IMR-90 (cell line): Measurements from ENCODE around the gene SCARB1. TPM values are rescaled to one million over a fixed set of nuclear protein-coding genes. Genes with fewer than 3 reads are reported as not detected.

Source experiments
- ATAC-seq: fragments of 200-7000 bp; cut with Tn5 transposase; 2 replicates; pipeline ENCODE4 v1.9.1; 2020; ENCODE audit warnings: low read depth, mild to moderate bottlenecking, moderate library complexity
- BruUV-seq: library from RNA; stranded (reverse); fragments of 400-500 nt; replicated peaks from 2 replicates; lab custom pipeline; 2021; lab: Mats Ljungman, UMichigan
- CTCF ChIA-PET: fragments of 300-600 bp; formaldehyde crosslinking; extraction: SDS; loops from one replicate; lab custom pipeline; 2021; ENCODE audit warnings: antibody characterized with exemption; lab: Yijun Ruan, JAX
- POLR2A ChIA-PET: fragments of 300-600 bp; sonication (Branson Sonifier 250); formaldehyde crosslinking; loops from one replicate; lab custom pipeline; 2022; ENCODE audit warnings: antibody characterized with exemption; ENCODE audit not compliant: unreplicated experiment; lab: Charles Lee
- DNase-seq: peaks from one replicate; pipeline ENCODE4 v3.0.0; 2013
- H2AFZ ChIP-seq: replicated peaks from 2 replicates; pipeline ENCODE3; 2013; ENCODE audit warnings: low read length, mild to moderate bottlenecking; ENCODE audit not compliant: poor library complexity
- H2AK5ac ChIP-seq: 2 replicates; pipeline ENCODE4 v1.6.1; 2013; ENCODE audit warnings: low read depth, low read length, inconsistent platforms
- H2AK9ac ChIP-seq: replicated peaks from 2 replicates; pipeline ENCODE3; 2013; ENCODE audit warnings: mild to moderate bottlenecking, low read depth, low read length, moderate library complexity; ENCODE audit not compliant: poor library complexity
- H2BK120ac ChIP-seq: 2 replicates; pipeline ENCODE4 v1.6.1; 2013; ENCODE audit warnings: low read depth, low read length, inconsistent platforms
- H2BK15ac ChIP-seq: 3 replicates; pipeline ENCODE4 v1.6.1; 2013; ENCODE audit warnings: low read depth, low read length, inconsistent platforms
- H2BK20ac ChIP-seq: 2 replicates; pipeline ENCODE4 v1.6.1; 2013; ENCODE audit warnings: low read depth, mild to moderate bottlenecking, inconsistent platforms, low read length, moderate library complexity
- H2BK5ac ChIP-seq: 2 replicates; pipeline ENCODE4 v1.6.1; 2013; ENCODE audit warnings: mild to moderate bottlenecking, low read depth, low read length, inconsistent platforms; ENCODE audit not compliant: poor library complexity, severe bottlenecking
- H3K14ac ChIP-seq: replicated peaks from 2 replicates; pipeline ENCODE4 v1.6.1; 2013; ENCODE audit warnings: low read depth, low read length, inconsistent platforms
- H3K18ac ChIP-seq: 2 replicates; pipeline ENCODE4 v1.6.1; 2013; ENCODE audit warnings: low read depth, low read length, control low read depth
- H3K23ac ChIP-seq: 2 replicates; pipeline ENCODE4 v1.6.1; 2013; ENCODE audit warnings: low read depth, low read length, inconsistent platforms
- H3K27ac ChIP-seq: 2 replicates; pipeline ENCODE4 v1.5.1; 2013; ENCODE audit warnings: mild to moderate bottlenecking, control low read depth, low read length; ENCODE audit not compliant: insufficient read depth
- H3K27me3 ChIP-seq: 2 replicates; pipeline ENCODE4 v1.6.1; 2013; ENCODE audit warnings: low read length; ENCODE audit not compliant: control insufficient read depth, insufficient read depth
- H3K36me3 ChIP-seq: 2 replicates; pipeline ENCODE4 v1.6.1; 2013; ENCODE audit warnings: low read length, mixed read lengths; ENCODE audit not compliant: control insufficient read depth, insufficient read depth
- H3K4ac ChIP-seq: 2 replicates; pipeline ENCODE4 v1.6.1; 2013; ENCODE audit warnings: low read depth, low read length, inconsistent platforms
- H3K4me1 ChIP-seq: 2 replicates; pipeline ENCODE4 v1.6.1; 2013; ENCODE audit warnings: low read length, mixed read lengths; ENCODE audit not compliant: control insufficient read depth, insufficient read depth
- H3K4me2 ChIP-seq: 2 replicates; pipeline ENCODE4 v1.6.1; 2013; ENCODE audit warnings: low read depth, mild to moderate bottlenecking, control low read depth, low read length, moderate library complexity
- H3K4me3 ChIP-seq: 2 replicates; pipeline ENCODE4 v1.5.1; 2013; ENCODE audit warnings: low read depth, mild to moderate bottlenecking, control low read depth, low read length, moderate library complexity; ENCODE audit not compliant: insufficient read depth
- H3K56ac ChIP-seq: 2 replicates; pipeline ENCODE4 v1.6.1; 2013; ENCODE audit warnings: low read length, inconsistent platforms; ENCODE audit not compliant: insufficient read depth; ENCODE audit errors: extremely low read depth
- H3K79me1 ChIP-seq, 2 experiments: 2 replicates each; pipeline ENCODE4 v1.6.1; 2013; ENCODE audit warnings: low read length in 2 of 2, inconsistent platforms in 1 of 2, low read depth in 1 of 2
- H3K9ac ChIP-seq: 2 replicates; pipeline ENCODE4 v1.6.1; 2013; ENCODE audit warnings: low read depth, low read length, control low read depth
- H3K9me1 ChIP-seq: 2 replicates; pipeline ENCODE4 v1.6.1; 2013; ENCODE audit warnings: low read length, inconsistent platforms; ENCODE audit not compliant: insufficient read depth
- H3K9me3 ChIP-seq: 2 replicates; pipeline ENCODE4 v1.6.1; 2013; ENCODE audit warnings: low read length; ENCODE audit not compliant: control insufficient read depth, insufficient read depth
- H4K20me1 ChIP-seq: 2 replicates; pipeline ENCODE4 v1.6.1; 2013; ENCODE audit warnings: low read length, inconsistent platforms; ENCODE audit not compliant: insufficient read depth
- H4K5ac ChIP-seq: 2 replicates; pipeline ENCODE4 v1.6.1; 2013; ENCODE audit warnings: mild to moderate bottlenecking, low read depth, low read length, control low read depth
- H4K8ac ChIP-seq, 2 experiments: 2 replicates each; pipeline ENCODE4 v1.6.1; 2013; ENCODE audit warnings: low read depth in 2 of 2, low read length in 2 of 2, control low read depth in 1 of 2, inconsistent platforms in 1 of 2
- H4K91ac ChIP-seq: 2 replicates; pipeline ENCODE4 v1.6.1; 2013; ENCODE audit warnings: low read depth, low read length, inconsistent platforms; ENCODE audit not compliant: insufficient read depth
- BHLHE40 ChIP-seq: fragments of 150-350 bp; IDR thresholded peaks from 2 replicates; pipeline ENCODE4 v1.6.1; 2016; ENCODE audit warnings: mild to moderate bottlenecking, low read depth, low read length
- FOS ChIP-seq: fragments of 150-350 bp; IDR thresholded peaks from 2 replicates; pipeline ENCODE4 v1.6.1; 2016; ENCODE audit warnings: low read depth, low read length
- MXI1 ChIP-seq: IDR thresholded peaks from 2 replicates; pipeline ENCODE4 v1.6.1; 2012; ENCODE audit warnings: low read depth, mild to moderate bottlenecking, low read length, moderate library complexity, borderline replicate concordance
- RCOR1 ChIP-seq: IDR thresholded peaks from 2 replicates; pipeline ENCODE4 v1.6.1; 2012; ENCODE audit warnings: mild to moderate bottlenecking, low read length, improper control_type of control experiment; ENCODE audit not compliant: insufficient replicate concordance
- WGBS, 2 experiments: methylation state at CpG; one replicate each; pipeline versions ENCODE4 v1.1.5 to v1.1.7; 2013; ENCODE audit warnings: missing lambda C conversion rate in 2 of 2; ENCODE audit not compliant: insufficient read length in 1 of 2; ENCODE audit errors: extremely low coverage in 2 of 2; 5-methylcytosine and 5-hydroxymethylcytosine counted together
- dilution Hi-C: fragments of 300-500 bp; cut with HindIII; formaldehyde crosslinking; loops from one replicate; pipeline ENCODE4 v1.14.3; 2018; ENCODE audit warnings: low sequenced_read_pairs; ENCODE audit not compliant: unreplicated experiment
- in situ Hi-C: fragments of 300-500 bp; cut with MboI; formaldehyde crosslinking; loops from 3 replicates; pipeline ENCODE4 v1.14.3; 2019; ENCODE audit warnings: low sequenced_read_pairs, inconsistent platforms, mixed read lengths
- intact Hi-C: fragments of 100-400 bp; cut with micrococcal nuclease; formaldehyde crosslinking; loops from 2 replicates; pipeline ENCODE4 v1.10.0; 2022
- polyA plus RNA-seq, 3 experiments: library from polyadenylated mRNA; depleted of rRNA; stranded (reverse); fragments of >200 nt; gene quantifications; 2 replicates each; pipeline ENCODE4 v1.2.3, GENCODE V29; 2012; ENCODE audit warnings: low replicate concordance in 1 of 3
- total RNA-seq: library from RNA; depleted of rRNA; stranded (reverse); fragments of >200 nt; gene quantifications from 2 replicates; pipeline ENCODE4 v1.2.3, GENCODE V29; 2012

The SCARB1 gene
- total and polyA plus RNA-seq, 2 of the 4 experiments (the other 2 are of a cell fraction): 3.0 to 24.8 TPM

- Histone ChIP-seq H2BK120ac (no peak overlapping the region), H3K9ac (no peak overlapping the region), H2AK5ac (no peak overlapping the region), H2BK5ac (no peak overlapping the region), H3K4ac (no peak overlapping the region), H3K27me3 (no peaks in the 10 kb centered on the region), H3K23ac (no peak overlapping the region), H3K27ac (no peak overlapping the region), H4K5ac (no peak overlapping the region), H3K36me3 (no peaks in the 10 kb centered on the region), H3K4me2 (no peak overlapping the region), H3K4me1 (peaks cover 6% of the 10 kb centered on the region), H2BK20ac (no peak overlapping the region), H3K18ac (no peak overlapping the region), H2AK9ac (no peak overlapping the region), H3K14ac (no peak overlapping the region), H3K79me1 (peaks cover 0 to 9% of the 10 kb centered on the region in 2 experiments; a peak in 1 of 4 replicates), H2AFZ (no peak overlapping the region), H3K56ac (no peak overlapping the region), H2BK15ac (no peak overlapping the region), H4K91ac (no peak overlapping the region), H4K20me1 (no peaks in the 10 kb centered on the region), H3K9me1 (peaks cover 10% of the 10 kb centered on the region), H3K9me3 (peaks cover 4% of the 10 kb centered on the region; the same call in 1 of the 2 replicates), H3K4me3 (no peak overlapping the region), H4K8ac (no peak overlapping the region)
- TF ChIP-seq FOS (no peak), BHLHE40 (no peak), MXI1 (no peak), RCOR1 (no peak)
- ChIA-PET POLR2A (no interaction called here), CTCF (no interaction called here)
- no TSS peak for BruUV-seq
- 82% methylated on average over 2 of the region's 7 CpGs; no CpG with 5 or more reads in 1 of the 2 experiments for WGBS, 2 experiments
- dilution Hi-C loops: no loop called here
- ATAC-seq (no peak), DNase-seq (no peak)
- in situ Hi-C loops: no loop called here
- intact Hi-C loops: no loop called here
These were observed 2.1 kb upstream of the SCARB1 start for GRCh38 chr12:124865728-124866127.
